GM12878 (cell line): ENCODE data around the gene WDR26. TPM values are rescaled to one million over a fixed set of nuclear protein-coding genes. Genes with fewer than 3 reads are reported as not detected.

Source experiments
- ATAC-seq: fragments of 200-7000 bp; cut with Tn5 transposase; 3 replicates; pipeline ENCODE4 v1.9.1; 2020; ENCODE audit warnings: mild to moderate bottlenecking, moderate library complexity
- BruUV-seq: library from RNA; stranded (reverse); fragments of 400-500 nt; replicated peaks from 2 replicates; lab custom pipeline; 2021; lab: Mats Ljungman, UMichigan
- CTCF ChIA-PET: fragments of 300-600 bp; sonication (Branson Sonifier 250); formaldehyde crosslinking; extraction: SDS; loops from one replicate; lab custom pipeline; 2021; ENCODE audit warnings: inconsistent platforms; lab: Yijun Ruan, JAX
- POLR2A ChIA-PET: fragments of 350-600 bp; formaldehyde crosslinking; extraction: SDS; loops from one replicate; lab custom pipeline; 2021; ENCODE audit warnings: inconsistent platforms; lab: Charles Lee
- RAD21 ChIA-PET: fragments of 300-600 bp; sonication (Branson Sonifier 250); formaldehyde crosslinking; loops from one replicate; lab custom pipeline; 2023; ENCODE audit warnings: antibody characterized with exemption; ENCODE audit not compliant: unreplicated experiment; lab: Charles Lee
- SMC1A ChIA-PET: fragments of 300-600 bp; sonication (Branson Sonifier 250); formaldehyde crosslinking; loops from one replicate; lab custom pipeline; 2023; ENCODE audit not compliant: unreplicated experiment, uncharacterized antibody; lab: Charles Lee
- DNase-seq: peaks from one replicate; pipeline ENCODE4 v3.0.0-alpha.2; 2011; ENCODE audit warnings: low read depth, low spot score
- FAIRE-seq: peaks from 3 replicates; lab custom pipeline; 2011; peaks lifted over from hg19 to GRCh38; lab: Jason Lieb, UNC
- H2AFZ ChIP-seq: 2 replicates; pipeline ENCODE4 v1.6.0; 2011; ENCODE audit warnings: low read depth, low read length, control low read depth; ENCODE audit not compliant: control insufficient read depth
- H3K27ac ChIP-seq: 2 replicates; pipeline ENCODE4 v1.5.1; 2011; ENCODE audit warnings: control low read depth; ENCODE audit not compliant: control insufficient read depth, insufficient read depth
- H3K27me3 ChIP-seq, 2 experiments: replicated peaks in 1 of 2; 2 replicates each; pipeline versions ENCODE4 v1.6.0 to v1.6.1; 2011; ENCODE audit warnings: low read length in 1 of 2; ENCODE audit not compliant: control insufficient read depth in 2 of 2, insufficient read depth in 2 of 2
- H3K36me3 ChIP-seq, 2 experiments: 2 replicates each; pipeline ENCODE4 v1.5.1; 2011; ENCODE audit warnings: low read length in 1 of 2; ENCODE audit not compliant: control insufficient read depth in 2 of 2, insufficient read depth in 2 of 2
- H3K4me1 ChIP-seq: 2 replicates; pipeline ENCODE4 v1.6.1; 2011; ENCODE audit warnings: mild to moderate bottlenecking, low read length, moderate library complexity, mixed read lengths; ENCODE audit not compliant: control insufficient read depth, insufficient read depth
- H3K4me2 ChIP-seq: 2 replicates; pipeline ENCODE4 v1.6.0; 2011; ENCODE audit warnings: control low read depth; ENCODE audit not compliant: control insufficient read depth, insufficient read depth
- H3K4me3 ChIP-seq: fragments of 200-600 bp; sonication (generic); 2 replicates; pipeline ENCODE4 v1.5.1; 2016
- H3K79me2 ChIP-seq: 2 replicates; pipeline ENCODE4 v1.6.0; 2011; ENCODE audit warnings: low read length; ENCODE audit not compliant: control insufficient read depth, insufficient read depth
- H3K9ac ChIP-seq: 2 replicates; pipeline ENCODE4 v1.8.0; 2011; ENCODE audit warnings: low read length, control low read depth, mixed read lengths; ENCODE audit not compliant: control insufficient read depth, insufficient read depth
- H3K9me3 ChIP-seq: replicated peaks from 3 replicates; pipeline ENCODE4 v1.5.1; 2011; ENCODE audit warnings: mild to moderate bottlenecking, low read length; ENCODE audit not compliant: control insufficient read depth, insufficient read depth
- H4K20me1 ChIP-seq: 2 replicates; pipeline ENCODE4 v1.6.0; 2011; ENCODE audit not compliant: control insufficient read depth, insufficient read depth
- ATF7 ChIP-seq: fragments of 450-650 bp; IDR thresholded peaks from 2 replicates; pipeline ENCODE4 v1.6.1; 2016; ENCODE audit warnings: low read depth, mild to moderate bottlenecking
- BHLHE40 ChIP-seq, 2 experiments: fragments of 450-650 bp in 1 of 2; IDR thresholded peaks; 2 replicates each; pipeline ENCODE4 v1.6.1; 2011 to 2017; ENCODE audit warnings: low read depth in 2 of 2, borderline replicate concordance in 1 of 2, improper control_type of control experiment in 1 of 2, low read length in 1 of 2, mild to moderate bottlenecking in 1 of 2
- CREB1 ChIP-seq: IDR thresholded peaks from 2 replicates; pipeline ENCODE4 v1.6.1; 2012; ENCODE audit warnings: low read depth, mild to moderate bottlenecking, inconsistent platforms
- IRF4 ChIP-seq: IDR thresholded peaks from 2 replicates; pipeline ENCODE4 v1.6.1; 2011; ENCODE audit warnings: low read depth, low read length
- NBN ChIP-seq: fragments of 450-650 bp; IDR thresholded peaks from 2 replicates; pipeline ENCODE4 v1.6.1; 2016
- NR2C2 ChIP-seq: IDR thresholded peaks from 2 replicates; pipeline ENCODE4 v1.6.1; 2011; ENCODE audit warnings: borderline replicate concordance, low read depth; ENCODE audit not compliant: control insufficient read depth, insufficient read length
- PAX8 ChIP-seq: fragments of 450-650 bp; IDR thresholded peaks from 2 replicates; pipeline ENCODE4 v1.6.1; 2017; ENCODE audit warnings: mild to moderate bottlenecking, moderate library complexity
- RCOR1 ChIP-seq: conservative IDR thresholded peaks from 2 replicates; pipeline ENCODE4 v1.6.1; 2012; ENCODE audit warnings: low read depth, low read length, improper control_type of control experiment
- RELA ChIP-seq: fragments of 450-650 bp; IDR thresholded peaks from 2 replicates; pipeline ENCODE4 v1.8.0; 2014; ENCODE audit warnings: borderline replicate concordance; ENCODE audit not compliant: partially characterized antibody
- RUNX3 ChIP-seq: IDR thresholded peaks from 2 replicates; pipeline ENCODE4 v1.6.1; 2012; ENCODE audit warnings: low read length, inconsistent platforms
- SRF ChIP-seq, 2 experiments: IDR thresholded peaks; 2 replicates each; pipeline ENCODE4 v1.6.1; 2011; ENCODE audit warnings: low read depth in 2 of 2, low read length in 2 of 2, mild to moderate bottlenecking in 1 of 2, moderate library complexity in 1 of 2
- SUPT20H ChIP-seq: IDR thresholded peaks from 2 replicates; pipeline ENCODE4 v1.6.1; 2011; ENCODE audit warnings: low read depth, mild to moderate bottlenecking, low read length, moderate library complexity, borderline replicate concordance; ENCODE audit not compliant: control insufficient read depth
- YBX1 ChIP-seq: fragments of 450-650 bp; IDR thresholded peaks from 2 replicates; pipeline ENCODE4 v1.6.1; 2016; ENCODE audit warnings: antibody characterized with exemption
- YY1 ChIP-seq: IDR thresholded peaks from 2 replicates; pipeline ENCODE4 v1.6.1; 2011; ENCODE audit warnings: low read depth, mild to moderate bottlenecking, low read length
- ZBED1 ChIP-seq: IDR thresholded peaks from 2 replicates; pipeline ENCODE4 v1.6.1; 2016; ENCODE audit warnings: borderline replicate concordance
- ZNF687 ChIP-seq: fragments of 450-650 bp; IDR thresholded peaks from 2 replicates; pipeline ENCODE4 v1.6.1; 2017; ENCODE audit warnings: mild to moderate bottlenecking, moderate library complexity
- whole genome bisulfite sequencing: methylation state at CpG from one replicate; pipeline ENCODE4 v1.1.6; 2016; ENCODE audit warnings: low lambda C conversion rate; ENCODE audit not compliant: insufficient replicate concordance, insufficient coverage; ENCODE audit errors: missing lambda C conversion rate; 5-methylcytosine and 5-hydroxymethylcytosine counted together
- in situ Hi-C: fragments of 300-500 bp; cut with MboI; formaldehyde crosslinking; loops from 9 replicates; pipeline ENCODE4 v1.14.3; 2018; ENCODE audit warnings: mixed read lengths
- intact Hi-C: fragments of 100-400 bp; cut with micrococcal nuclease; formaldehyde crosslinking; loops from one replicate; pipeline ENCODE4 v1.14.2; 2022; ENCODE audit not compliant: unreplicated experiment
- polyA plus RNA-seq, 11 experiments: library from polyadenylated mRNA; depleted of rRNA in 4 of 11; unstranded in 6 of 11; stranded (reverse) in 5 of 11; fragments of >200 nt; fragmentation: Nextera tagmentation in 4 of 11; fragmentation: Illumina TruSeq in 1 of 11; extraction: Ambion mirVana in 4 of 11; extraction: Trizol in 1 of 11; gene quantifications; 1 replicate in 1 of 11; 2 replicates in 10 of 11; pipeline versions ENCODE4 v1.2.1 to v1.2.3, GENCODE V29; 2011 to 2016; ENCODE audit warnings: inconsistent platforms in 2 of 11, missing spikeins in 2 of 11, low read depth in 1 of 11
- total RNA-seq, 4 experiments: library from RNA; depleted of rRNA in 3 of 4; stranded (reverse); fragments of >200 nt in 3 of 4; fragmentation: Illumina TruSeq in 1 of 4; extraction: Trizol in 1 of 4; gene quantifications; 2 replicates each; pipeline versions ENCODE4 v1.2.1 to v1.2.3, GENCODE V29; 2013 to 2021
- TF ChIP-seq, protein P1 (sequence below): fragments of 450-650 bp; IDR thresholded peaks from 2 replicates; pipeline ENCODE4 v1.6.1; 2018; ENCODE audit warnings: borderline replicate concordance, mild to moderate bottlenecking; ENCODE audit not compliant: partially characterized antibody
- TF ChIP-seq, protein P2 (sequence below): IDR thresholded peaks from 2 replicates; pipeline ENCODE4 v1.6.1; 2012; ENCODE audit warnings: low read length, inconsistent platforms

WDR26 gene
- total and polyA plus RNA-seq, 10 of the 15 experiments (the other 5 are each of a cell fraction or from before 2014, with no cell fraction given) = 6.6 to 47.0 (median 24.4) TPM

GRCh38 chr1:224377676-224378006 lies 57.0 kb downstream of the WDR26 start:
- no peaks in the 10 kb centered on the region for H3K9me3 ChIP-seq
- H3K27ac ChIP-seq = 0 out of 2 replicates have a peak overlapping the region, but pooled peaks have one; percentile 3
- H3K36me3 ChIP-seq = peaks cover 3 to 14% of the 10 kb centered on the region in 2 experiments; a peak in 3 of 4 replicates
- no peak overlapping the region for H2AFZ ChIP-seq
- intact Hi-C loops (no loop called here), in situ Hi-C loops (no loop called here)
- no peaks in the 10 kb centered on the region for H4K20me1 ChIP-seq
- RAD21 ChIA-PET = interaction anchor here (1.2 to 2.5 kb wide), 3 partner anchors 12 to 48 kb away, joined by 4 to 9 read pairs (median 6); partner anchors contain the start of gene NVL
- WGBS = 52% methylated on average over 2 of the region's 2 CpGs
- H3K27me3 ChIP-seq = no peaks in the 10 kb centered on the region
- CTCF ChIA-PET = interaction anchor here (0.5 to 3.4 kb wide), 9 partner anchors 10 to 261 kb away, joined by 3 to 12 read pairs (median 4); partner anchors contain the start of gene DEGS1
- POLR2A ChIA-PET = interaction anchor here (0.6 to 1.2 kb wide), 7 partner anchors 9 to 528 kb away, joined by 3 to 7 read pairs (median 4); no protein-coding TSS in a partner anchor
- no peak overlapping the region for H3K9ac ChIP-seq
- H3K4me2 ChIP-seq = peak overlapping the region; percentile 28
- SMC1A ChIA-PET = interaction anchor here (0.8 to 4.5 kb wide), 8 partner anchors 12 to 261 kb away, joined by 3 to 41 read pairs (median 4); partner anchors contain the start of genes DEGS1 and NVL
- H3K4me1 ChIP-seq = peaks cover 55% of the 10 kb centered on the region
- no peaks in the 10 kb centered on the region for H3K79me2 ChIP-seq
- ATAC-seq (peak; percentile 76), FAIRE-seq (peak; percentile 66), DNase-seq (peak; percentile 62)
- no peak overlapping the region for H3K4me3 ChIP-seq
- BruUV-seq = no TSS peak
- TF ChIP-seq IRF4 (no peak), CREB1 (no peak), PAX8 (no peak), ZNF687 (0 out of 2 replicates have a peak, but pooled peaks have one; percentile 21), BHLHE40 (IDR thresholded peaks at IDR 0.05; ENCODE audit: borderline replicate concordance in 1 of 2, low read depth in 2 of 2, low read length in 1 of 2) (peak in 1 of 2 experiments; percentile 19; a peak in 1 of 4 replicates), ZBED1 (no peak), NR2C2 (no peak), NBN (peak; percentile 66; the same call in 1 of the 2 replicates), RCOR1 (no peak), RELA (no peak), ATF7 (peak; percentile 80), YY1 (no peak), SUPT20H (no peak), YBX1 (no peak), RUNX3 (peak; percentile 58), SRF (IDR thresholded peaks at IDR 0.05; ENCODE audit: low read depth in 2 of 2, low read length in 2 of 2) (no peak)
- TF ChIP-seq, protein P1, sequence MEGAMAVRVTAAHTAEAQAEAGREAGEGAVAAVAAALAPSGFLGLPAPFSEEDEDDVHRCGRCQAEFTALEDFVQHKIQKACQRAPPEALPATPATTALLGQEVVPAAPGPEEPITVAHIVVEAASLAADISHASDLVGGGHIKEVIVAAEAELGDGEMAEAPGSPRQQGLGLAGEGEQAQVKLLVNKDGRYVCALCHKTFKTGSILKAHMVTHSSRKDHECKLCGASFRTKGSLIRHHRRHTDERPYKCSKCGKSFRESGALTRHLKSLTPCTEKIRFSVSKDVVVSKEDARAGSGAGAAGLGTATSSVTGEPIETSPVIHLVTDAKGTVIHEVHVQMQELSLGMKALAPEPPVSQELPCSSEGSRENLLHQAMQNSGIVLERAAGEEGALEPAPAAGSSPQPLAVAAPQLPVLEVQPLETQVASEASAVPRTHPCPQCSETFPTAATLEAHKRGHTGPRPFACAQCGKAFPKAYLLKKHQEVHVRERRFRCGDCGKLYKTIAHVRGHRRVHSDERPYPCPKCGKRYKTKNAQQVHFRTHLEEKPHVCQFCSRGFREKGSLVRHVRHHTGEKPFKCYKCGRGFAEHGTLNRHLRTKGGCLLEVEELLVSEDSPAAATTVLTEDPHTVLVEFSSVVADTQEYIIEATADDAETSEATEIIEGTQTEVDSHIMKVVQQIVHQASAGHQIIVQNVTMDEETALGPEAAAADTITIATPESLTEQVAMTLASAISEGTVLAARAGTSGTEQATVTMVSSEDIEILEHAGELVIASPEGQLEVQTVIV = no peak
- TF ChIP-seq, protein P2, sequence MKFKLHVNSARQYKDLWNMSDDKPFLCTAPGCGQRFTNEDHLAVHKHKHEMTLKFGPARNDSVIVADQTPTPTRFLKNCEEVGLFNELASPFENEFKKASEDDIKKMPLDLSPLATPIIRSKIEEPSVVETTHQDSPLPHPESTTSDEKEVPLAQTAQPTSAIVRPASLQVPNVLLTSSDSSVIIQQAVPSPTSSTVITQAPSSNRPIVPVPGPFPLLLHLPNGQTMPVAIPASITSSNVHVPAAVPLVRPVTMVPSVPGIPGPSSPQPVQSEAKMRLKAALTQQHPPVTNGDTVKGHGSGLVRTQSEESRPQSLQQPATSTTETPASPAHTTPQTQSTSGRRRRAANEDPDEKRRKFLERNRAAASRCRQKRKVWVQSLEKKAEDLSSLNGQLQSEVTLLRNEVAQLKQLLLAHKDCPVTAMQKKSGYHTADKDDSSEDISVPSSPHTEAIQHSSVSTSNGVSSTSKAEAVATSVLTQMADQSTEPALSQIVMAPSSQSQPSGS = peak; percentile 55
